Brain pericyte (primary cell): ENCODE measurements around the gene ADCY10.
"Not testable (repeated sequence)": the region's sequence is repeated elsewhere in the genome, so short reads cannot be mapped to it uniquely, and the experiment has no call there.

Experiments used
- DNase-seq: peaks from one replicate; pipeline ENCODE4 v3.0.0-alpha.2; 2012; ENCODE audit warnings: low read depth, low spot score

The ADCY10 gene

GRCh38 chr1:167808690-167809089 is 105.2 kb downstream of the ADCY10 start:
- no peak for DNase-seq

GRCh38 chr1:167808104-167808503 is 105.8 kb downstream of the ADCY10 start:
- no peak for DNase-seq

GRCh38 chr1:167806676-167807075 is 107.3 kb downstream of the ADCY10 start:
- DNase-seq = not testable (repeated sequence)

- DNase-seq = not testable (repeated sequence)
These were observed 107.7 kb downstream of the ADCY10 start for GRCh38 chr1:167806235-167806634.

GRCh38 chr1:167805041-167805556 is 108.8 kb downstream of the ADCY10 start:
- DNase-seq = no peak

GRCh38 chr1:167803358-167804207 is 110.4 kb downstream of the ADCY10 start:
- DNase-seq = peak; percentile 79

GRCh38 chr1:167802235-167802634 is 111.7 kb downstream of the ADCY10 start:
- no peak for DNase-seq

- no peak for DNase-seq
These were observed 113.7 kb downstream of the ADCY10 start for GRCh38 chr1:167800251-167800650.

GRCh38 chr1:167799747-167800146 is 114.2 kb downstream of the ADCY10 start:
- no peak for DNase-seq

- no peak for DNase-seq
These were observed 115.0 kb downstream of the ADCY10 start for GRCh38 chr1:167798952-167799351.

GRCh38 chr1:167797015-167797414 is 116.9 kb downstream of the ADCY10 start:
- peak; percentile 86 for DNase-seq

GRCh38 chr1:167795810-167796740 is 117.9 kb downstream of the ADCY10 start:
- peak; percentile 80 for DNase-seq

- no peak for DNase-seq
These were observed 119.9 kb downstream of the ADCY10 start for GRCh38 chr1:167794043-167794442.

GRCh38 chr1:167792188-167792565 is 121.8 kb downstream of the ADCY10 start:
- DNase-seq = no peak

- no peak for DNase-seq
These were observed 122.4 kb downstream of the ADCY10 start for GRCh38 chr1:167791281-167792187.

- DNase-seq = no peak
These were observed 123.8 kb downstream of the ADCY10 start for GRCh38 chr1:167790117-167790516.

- DNase-seq = no peak
These were observed 124.4 kb downstream of the ADCY10 start for GRCh38 chr1:167789501-167789900.

- DNase-seq = no peak
These were observed 127.4 kb downstream of the ADCY10 start for GRCh38 chr1:167786502-167786901.

GRCh38 chr1:167784876-167785550 is 128.9 kb downstream of the ADCY10 start:
- no peak for DNase-seq

- no peak for DNase-seq
These were observed 131.0 kb downstream of the ADCY10 start for GRCh38 chr1:167782946-167783345.

GRCh38 chr1:167781558-167781957 is 132.4 kb downstream of the ADCY10 start:
- no peak for DNase-seq
